Gastrocnemius medialis (tissue), 4 donors: Measurements from ENCODE around the gene NUDT6.

Source experiments
- CTCF ChIP-seq, 5 experiments: fragments of 450-650 bp in 3 of 5; fragments of 200-600 bp in 2 of 5; sonication (generic) in 2 of 5; IDR thresholded peaks in 4 of 5; conservative IDR thresholded peaks in 1 of 5; 1 replicate in 4 of 5; 2 replicates in 1 of 5; pipeline ENCODE4 v1.5.1; 2016 to 2019; ENCODE audit warnings: antibody characterized with exemption in 5 of 5, mild to moderate bottlenecking in 3 of 5, moderate library complexity in 3 of 5
- POLR2A ChIP-seq, 2 donors: fragments of 450-650 bp; IDR thresholded peaks; one replicate each; pipeline ENCODE4 v1.6.1; 2017; ENCODE audit warnings: antibody characterized with exemption in 2 of 2, mild to moderate bottlenecking in 2 of 2, moderate library complexity in 2 of 2

DNA sequence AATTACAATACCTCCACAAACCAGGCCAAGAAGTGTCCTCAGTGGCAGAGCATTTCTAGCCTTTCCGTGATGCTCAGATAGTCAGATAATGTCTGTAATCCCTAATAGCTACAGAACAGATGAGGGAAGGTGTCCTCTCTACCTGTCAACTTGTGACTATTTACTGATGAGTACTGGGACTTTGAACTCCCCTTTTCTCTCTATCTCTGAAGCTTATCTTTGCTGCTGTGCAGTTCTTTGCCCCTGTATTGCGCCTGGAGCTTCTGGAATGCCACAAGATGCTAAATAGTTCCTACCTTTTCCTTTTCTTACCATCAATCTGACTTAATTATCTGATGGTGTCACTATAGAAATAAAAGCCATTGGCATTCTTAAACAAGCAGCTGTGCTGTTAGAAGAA lies 65.2 kb downstream of the NUDT6 start:
- TF ChIP-seq CTCF (IDR thresholded peaks at IDR 0.05 in 4 of 5, conservative IDR thresholded peaks at IDR 0.05 in 1 of 5): no peak
- TF ChIP-seq POLR2A (IDR thresholded peaks at IDR 0.05): no peak
